Loucy (cell line): ENCODE data around the gene FAM219A.

ENCODE experiments used
- EZH2phosphoT487 ChIP-seq: fragments of 200-600 bp; IDR thresholded peaks from 2 replicates; pipeline ENCODE4 v1.6.1; 2018; ENCODE audit warnings: antibody characterized with exemption, mild to moderate bottlenecking, moderate library complexity, borderline replicate concordance
- TF ChIP-seq, protein P1 (sequence below): fragments of 200-600 bp; sonication (generic); conservative IDR thresholded peaks from 2 replicates; pipeline ENCODE4 v1.5.1; 2014; ENCODE audit warnings: mild to moderate bottlenecking, antibody characterized with exemption, low read length

DNA sequence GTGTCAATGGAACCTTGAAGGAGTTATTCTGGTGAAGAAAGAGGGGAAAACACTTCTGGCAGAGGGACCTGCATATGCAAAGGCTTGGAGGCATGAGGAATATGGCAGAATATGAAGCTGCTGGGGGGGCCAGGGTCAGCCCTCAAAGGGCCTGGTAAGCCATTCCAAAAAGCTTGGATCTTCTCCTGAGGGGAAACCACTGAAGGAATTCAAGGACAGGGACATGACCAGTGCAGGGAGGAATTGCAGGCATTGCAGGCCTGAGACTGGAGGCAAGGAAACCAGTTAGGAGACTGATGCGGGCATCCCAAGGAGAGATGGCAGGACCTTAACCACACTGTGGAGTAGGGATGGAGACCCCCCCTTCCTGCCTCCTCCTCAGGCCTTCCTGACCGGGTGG lies 43.0 kb upstream of the FAM219A start:
- TF ChIP-seq, protein P1, sequence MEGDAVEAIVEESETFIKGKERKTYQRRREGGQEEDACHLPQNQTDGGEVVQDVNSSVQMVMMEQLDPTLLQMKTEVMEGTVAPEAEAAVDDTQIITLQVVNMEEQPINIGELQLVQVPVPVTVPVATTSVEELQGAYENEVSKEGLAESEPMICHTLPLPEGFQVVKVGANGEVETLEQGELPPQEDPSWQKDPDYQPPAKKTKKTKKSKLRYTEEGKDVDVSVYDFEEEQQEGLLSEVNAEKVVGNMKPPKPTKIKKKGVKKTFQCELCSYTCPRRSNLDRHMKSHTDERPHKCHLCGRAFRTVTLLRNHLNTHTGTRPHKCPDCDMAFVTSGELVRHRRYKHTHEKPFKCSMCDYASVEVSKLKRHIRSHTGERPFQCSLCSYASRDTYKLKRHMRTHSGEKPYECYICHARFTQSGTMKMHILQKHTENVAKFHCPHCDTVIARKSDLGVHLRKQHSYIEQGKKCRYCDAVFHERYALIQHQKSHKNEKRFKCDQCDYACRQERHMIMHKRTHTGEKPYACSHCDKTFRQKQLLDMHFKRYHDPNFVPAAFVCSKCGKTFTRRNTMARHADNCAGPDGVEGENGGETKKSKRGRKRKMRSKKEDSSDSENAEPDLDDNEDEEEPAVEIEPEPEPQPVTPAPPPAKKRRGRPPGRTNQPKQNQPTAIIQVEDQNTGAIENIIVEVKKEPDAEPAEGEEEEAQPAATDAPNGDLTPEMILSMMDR = no peak
- TF ChIP-seq EZH2phosphoT487 = no peak
